CD8-positive, alpha-beta memory T cell (primary cell): ENCODE measurements around the gene NTN4. TPM values are rescaled to one million over a fixed set of nuclear protein-coding genes. Genes with fewer than 3 reads are reported as not detected.

Source experiments
- CTCF ChIA-PET: fragments of 350-600 bp; sonication (Branson Sonifier 250); formaldehyde crosslinking; loops from one replicate; lab custom pipeline; 2021; ENCODE audit warnings: antibody characterized with exemption; lab: Charles Lee
- POLR2A ChIA-PET: fragments of 350-600 bp; sonication (Branson Sonifier 250); formaldehyde crosslinking; loops from one replicate; lab custom pipeline; 2021; ENCODE audit warnings: antibody characterized with exemption; lab: Charles Lee
- DNase-seq, 5 donors: peaks; one replicate each; pipeline versions ENCODE4 v3.0.0 to v3.0.0-alpha.2; 2020 to 2022; ENCODE audit warnings: mixed read lengths in 1 of 5
- H3K27ac ChIP-seq: one replicate; pipeline ENCODE4 v1.7.0; 2013; ENCODE audit warnings: low read depth, mild to moderate bottlenecking, low read length, moderate library complexity
- H3K27me3 ChIP-seq: 2 replicates; pipeline ENCODE4 v1.7.0; 2013; ENCODE audit warnings: low read length, mild to moderate bottlenecking; ENCODE audit not compliant: insufficient read depth, poor library complexity, severe bottlenecking
- H3K36me3 ChIP-seq: 2 replicates; pipeline ENCODE4 v1.7.0; 2013; ENCODE audit warnings: mild to moderate bottlenecking, low read length, moderate library complexity; ENCODE audit not compliant: insufficient read depth
- H3K4me1 ChIP-seq: 2 replicates; pipeline ENCODE4 v1.7.0; 2013; ENCODE audit warnings: mild to moderate bottlenecking, low read length, moderate library complexity; ENCODE audit not compliant: insufficient read depth
- H3K4me3 ChIP-seq: 2 replicates; pipeline ENCODE4 v1.7.0; 2013; ENCODE audit warnings: mild to moderate bottlenecking, low read length
- H3K9me3 ChIP-seq: 2 replicates; pipeline ENCODE4 v1.7.0; 2013; ENCODE audit warnings: mild to moderate bottlenecking, low read length
- H3K27ac Mint-ChIP-seq, 8 donors: one replicate each; pipeline ENCODE4 v1.8.0; 2020 to 2021; ENCODE audit warnings: mixed read lengths in 8 of 8, mild to moderate bottlenecking in 6 of 8, inconsistent platforms in 3 of 8, moderate library complexity in 3 of 8
- H3K27me3 Mint-ChIP-seq, 2 donors: one replicate each; pipeline ENCODE4 v1.8.0; 2020 to 2021; ENCODE audit warnings: mixed read lengths in 2 of 2, mild to moderate bottlenecking in 1 of 2, moderate library complexity in 1 of 2
- H3K36me3 Mint-ChIP-seq, 3 donors: one replicate each; pipeline ENCODE4 v1.8.0; 2020 to 2021; ENCODE audit warnings: mixed read lengths in 3 of 3, inconsistent platforms in 1 of 3, mild to moderate bottlenecking in 1 of 3
- H3K4me1 Mint-ChIP-seq, 3 donors: one replicate each; pipeline ENCODE4 v1.8.0; 2020 to 2021; ENCODE audit warnings: mixed read lengths in 3 of 3, inconsistent platforms in 1 of 3, mild to moderate bottlenecking in 1 of 3
- H3K4me3 Mint-ChIP-seq, 7 donors: one replicate each; pipeline ENCODE4 v1.8.0; 2020 to 2021; ENCODE audit warnings: mixed read lengths in 7 of 7, mild to moderate bottlenecking in 6 of 7, moderate library complexity in 4 of 7, inconsistent platforms in 2 of 7
- H3K9me3 Mint-ChIP-seq, 5 donors: one replicate each; pipeline ENCODE4 v1.8.0; 2020 to 2022; ENCODE audit warnings: mixed read lengths in 5 of 5, mild to moderate bottlenecking in 3 of 5, moderate library complexity in 2 of 5, inconsistent platforms in 1 of 5
- polyA plus RNA-seq: library from polyadenylated mRNA; unstranded; fragments of 300-500 nt; fragmentation: Illumina TruSeq; gene quantifications from one replicate; pipeline ENCODE4 v1.2.3, GENCODE V29; 2021
- total RNA-seq, 2 experiments: library from RNA; stranded (reverse); gene quantifications; one replicate each; pipeline ENCODE4 v1.2.3, GENCODE V29; 2021

Gene NTN4
- total and polyA plus RNA-seq, 3 experiments from 2014 or later, result 4.2 TPM; not detected in 2

DNA sequence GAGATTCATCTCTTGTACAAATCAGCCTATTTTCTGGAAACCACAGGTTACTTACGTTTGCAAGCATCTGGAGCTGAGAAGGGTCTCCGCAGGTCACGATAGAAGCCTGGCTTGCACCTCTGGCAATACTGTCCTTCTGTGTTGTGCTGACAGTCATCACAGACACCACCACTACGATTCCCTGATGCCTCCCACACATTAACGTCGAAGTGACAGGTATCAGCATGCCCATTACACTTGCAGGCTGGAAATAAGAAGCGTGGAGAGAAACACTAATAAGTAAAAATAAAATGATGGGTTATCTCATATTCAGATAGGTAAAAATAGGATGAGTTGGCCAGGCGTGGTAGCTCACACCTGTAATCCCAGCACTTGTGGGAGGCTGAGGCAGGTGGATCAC lies 80.2 kb downstream of the NTN4 start:
- Mint-ChIP-seq H3K27ac (peak overlapping the region in 1 of 8 donors; percentile 32), H3K9me3 (no peaks in the 10 kb centered on the region), H3K4me3 (no peak overlapping the region), H3K36me3 (no peaks in the 10 kb centered on the region), H3K4me1 (no peaks in the 10 kb centered on the region), H3K27me3 (peaks cover 6% of the 10 kb centered on the region in 2 donors)
- Histone ChIP-seq H3K27ac (no peak overlapping the region), H3K27me3 (peaks cover 3% of the 10 kb centered on the region), H3K4me1 (no peaks in the 10 kb centered on the region), H3K4me3 (no peak overlapping the region), H3K9me3 (no peaks in the 10 kb centered on the region), H3K36me3 (no peaks in the 10 kb centered on the region)
- CTCF ChIA-PET, result no interaction called here
- no peak for DNase-seq
- POLR2A ChIA-PET, result no interaction called here

DNA sequence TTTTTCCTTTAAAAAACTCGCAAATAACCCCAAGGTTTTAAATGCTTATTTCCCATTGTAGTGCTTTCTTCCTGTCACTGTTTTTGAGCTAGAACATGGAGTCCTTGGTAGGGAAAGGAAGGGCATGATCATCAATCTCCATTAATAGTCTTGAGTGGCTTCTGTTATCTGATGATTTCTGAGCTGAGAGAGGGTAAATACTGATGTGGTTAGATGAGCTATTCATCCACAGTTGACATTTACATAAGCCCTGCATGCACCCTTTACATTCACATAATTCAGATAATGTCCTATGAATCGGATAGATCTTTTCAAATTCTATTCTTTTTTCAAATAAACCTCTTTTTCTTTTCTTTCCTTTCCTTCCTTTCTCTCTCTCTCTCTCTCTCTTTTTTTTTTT lies 81.4 kb downstream of the NTN4 start:
- POLR2A ChIA-PET, result no interaction called here
- H3K36me3 Mint-ChIP-seq, result no peaks in the 10 kb centered on the region

GRCh38 chr12:95705143-95705542 lies 85.4 kb downstream of the NTN4 start:
- H3K4me3 Mint-ChIP-seq, result no peak overlapping the region
- H3K27ac Mint-ChIP-seq, result peak overlapping the region in 1 of 8 donors; percentile 0
- Histone ChIP-seq H3K36me3 (no peaks in the 10 kb centered on the region), H3K27ac (no peak overlapping the region), H3K9me3 (no peaks in the 10 kb centered on the region), H3K27me3 (no peaks in the 10 kb centered on the region), H3K4me3 (no peak overlapping the region), H3K4me1 (no peaks in the 10 kb centered on the region)
- H3K9me3 Mint-ChIP-seq, result no peaks in the 10 kb centered on the region
- CTCF ChIA-PET, result no interaction called here
- no peak for DNase-seq
- POLR2A ChIA-PET, result no interaction called here
- peaks cover 2 to 19% of the 10 kb centered on the region in 2 donors for H3K27me3 Mint-ChIP-seq
- no peaks in the 10 kb centered on the region for H3K36me3 Mint-ChIP-seq
- peaks cover 0 to 2% (median 0%) of the 10 kb centered on the region in 3 donors for H3K4me1 Mint-ChIP-seq

More for the DNA sequence above, 81.4 kb downstream of the NTN4 start:
- no peaks in the 10 kb centered on the region for H3K36me3 ChIP-seq
- no peaks in the 10 kb centered on the region for H3K27me3 ChIP-seq
- H3K4me1 ChIP-seq, result no peaks in the 10 kb centered on the region
- no peak overlapping the region for H3K4me3 ChIP-seq
- Mint-ChIP-seq H3K9me3 (no peaks in the 10 kb centered on the region), H3K27ac (no peak overlapping the region), H3K4me1 (no peaks in the 10 kb centered on the region), H3K27me3 (peaks cover 2 to 6% of the 10 kb centered on the region in 2 donors), H3K4me3 (no peak overlapping the region)
- no peaks in the 10 kb centered on the region for H3K9me3 ChIP-seq
- DNase-seq, result no peak
- CTCF ChIA-PET, result no interaction called here
- H3K27ac ChIP-seq, result no peak overlapping the region

DNA sequence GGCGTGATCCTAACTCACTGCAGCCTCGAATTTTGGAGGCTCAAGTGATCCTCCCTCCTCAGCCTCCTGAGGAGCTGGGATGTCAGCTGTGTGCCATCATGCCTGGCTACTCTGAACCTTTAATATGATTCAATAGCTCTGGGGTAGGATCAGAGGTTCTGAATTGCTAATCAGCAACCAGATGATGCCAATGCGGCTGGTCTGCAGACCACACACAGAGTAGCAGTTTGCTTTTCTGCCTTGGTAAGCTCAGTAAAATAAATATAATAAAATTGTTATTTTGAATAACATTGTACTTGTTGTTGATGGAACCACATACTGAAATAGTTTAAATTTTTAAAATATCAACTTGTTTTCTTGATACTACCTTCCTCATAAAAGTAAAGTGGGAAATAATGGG lies 86.6 kb downstream of the NTN4 start:
- peaks cover 0 to 2% (median 0%) of the 10 kb centered on the region in 3 donors for H3K4me1 Mint-ChIP-seq
- ChIA-PET CTCF (no interaction called here), POLR2A (no interaction called here)
- H3K9me3 Mint-ChIP-seq, result no peaks in the 10 kb centered on the region
- DNase-seq, result no peak
- H3K36me3 ChIP-seq, result no peaks in the 10 kb centered on the region
- H3K4me1 ChIP-seq, result no peaks in the 10 kb centered on the region
- no peak overlapping the region for H3K27ac Mint-ChIP-seq
- no peaks in the 10 kb centered on the region for H3K9me3 ChIP-seq
- H3K4me3 ChIP-seq, result no peak overlapping the region
- peaks cover 2 to 23% of the 10 kb centered on the region in 2 donors for H3K27me3 Mint-ChIP-seq
- no peaks in the 10 kb centered on the region for H3K27me3 ChIP-seq
- H3K36me3 Mint-ChIP-seq, result no peaks in the 10 kb centered on the region
- H3K27ac ChIP-seq, result no peak overlapping the region
- H3K4me3 Mint-ChIP-seq, result no peak overlapping the region

DNA sequence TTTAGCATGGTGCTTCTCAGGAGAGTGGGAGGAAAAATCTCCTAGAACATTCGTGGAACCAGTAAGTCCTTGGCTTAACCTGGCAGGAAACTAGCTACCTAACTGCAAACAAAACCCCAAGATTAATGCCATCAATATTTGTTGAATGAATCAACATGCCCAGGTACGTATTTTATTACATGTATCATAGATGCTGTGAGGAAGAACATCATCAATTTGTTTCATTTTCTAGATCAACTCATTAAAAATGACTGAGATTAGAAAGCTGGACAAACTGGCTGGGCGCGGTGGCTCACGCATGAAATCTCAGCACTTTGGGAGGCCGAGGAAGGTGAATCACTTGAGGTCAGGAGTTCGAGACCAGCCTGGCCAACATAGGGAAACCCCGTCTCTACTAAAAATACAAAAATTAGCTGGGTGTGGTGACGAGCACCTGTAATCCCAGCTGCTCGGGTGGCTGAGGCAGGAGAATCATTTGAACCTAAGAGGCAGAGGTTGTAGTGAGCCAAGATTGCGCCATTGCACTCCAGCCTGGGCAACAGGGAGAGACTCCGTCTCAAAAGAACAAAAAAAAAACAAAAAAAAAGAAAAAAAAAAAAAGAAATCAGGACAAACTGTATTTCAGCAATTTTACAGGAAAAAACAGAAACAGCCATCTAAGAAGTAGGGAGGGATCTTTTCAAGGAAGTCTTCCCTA lies 88.7 kb downstream of the NTN4 start:
- Histone ChIP-seq H3K36me3 (no peaks in the 10 kb centered on the region), H3K27me3 (no peaks in the 10 kb centered on the region), H3K9me3 (no peaks in the 10 kb centered on the region), H3K27ac (no peak overlapping the region), H3K4me3 (no peak overlapping the region), H3K4me1 (no peaks in the 10 kb centered on the region)
- ChIA-PET POLR2A (no interaction called here), CTCF (no interaction called here)
- Mint-ChIP-seq H3K4me1 (peaks cover 0 to 2% (median 0%) of the 10 kb centered on the region in 3 donors), H3K4me3 (no peak overlapping the region), H3K36me3 (no peaks in the 10 kb centered on the region), H3K27ac (peak overlapping the region in 1 of 8 donors; percentile 48), H3K9me3 (no peaks in the 10 kb centered on the region), H3K27me3 (peaks cover 2 to 21% of the 10 kb centered on the region in 2 donors)
- no peak for DNase-seq

GRCh38 chr12:95701275-95701674 lies 89.3 kb downstream of the NTN4 start:
- H3K4me1 Mint-ChIP-seq, result peaks cover 0 to 2% (median 0%) of the 10 kb centered on the region in 3 donors

GRCh38 chr12:95700316-95700785 lies 90.2 kb downstream of the NTN4 start:
- H3K9me3 ChIP-seq, result no peaks in the 10 kb centered on the region
- H3K27ac ChIP-seq, result no peak overlapping the region
- H3K4me1 ChIP-seq, result no peaks in the 10 kb centered on the region
- Mint-ChIP-seq H3K9me3 (no peaks in the 10 kb centered on the region), H3K27me3 (peaks cover 0 to 21% of the 10 kb centered on the region in 2 donors), H3K27ac (peak overlapping the region in 1 of 8 donors; percentile 36), H3K4me3 (peak overlapping the region in 1 of 7 donors; percentile 13), H3K4me1 (peaks cover 0 to 2% (median 0%) of the 10 kb centered on the region in 3 donors), H3K36me3 (no peaks in the 10 kb centered on the region)
- H3K36me3 ChIP-seq, result no peaks in the 10 kb centered on the region
- no peak overlapping the region for H3K4me3 ChIP-seq
- no peak for DNase-seq
- ChIA-PET CTCF (no interaction called here), POLR2A (no interaction called here)
- no peaks in the 10 kb centered on the region for H3K27me3 ChIP-seq

More at GRCh38 chr12:95701275-95701674, 89.3 kb downstream of the NTN4 start:
- Histone ChIP-seq H3K4me1 (no peaks in the 10 kb centered on the region), H3K4me3 (no peak overlapping the region), H3K27ac (no peak overlapping the region), H3K27me3 (no peaks in the 10 kb centered on the region), H3K9me3 (no peaks in the 10 kb centered on the region), H3K36me3 (no peaks in the 10 kb centered on the region)
- no peak overlapping the region for H3K27ac Mint-ChIP-seq
- CTCF ChIA-PET, result no interaction called here
- POLR2A ChIA-PET, result no interaction called here
- peaks cover 2 to 21% of the 10 kb centered on the region in 2 donors for H3K27me3 Mint-ChIP-seq
- H3K4me3 Mint-ChIP-seq, result no peak overlapping the region
- no peaks in the 10 kb centered on the region for H3K36me3 Mint-ChIP-seq
- no peaks in the 10 kb centered on the region for H3K9me3 Mint-ChIP-seq
- no peak for DNase-seq

DNA sequence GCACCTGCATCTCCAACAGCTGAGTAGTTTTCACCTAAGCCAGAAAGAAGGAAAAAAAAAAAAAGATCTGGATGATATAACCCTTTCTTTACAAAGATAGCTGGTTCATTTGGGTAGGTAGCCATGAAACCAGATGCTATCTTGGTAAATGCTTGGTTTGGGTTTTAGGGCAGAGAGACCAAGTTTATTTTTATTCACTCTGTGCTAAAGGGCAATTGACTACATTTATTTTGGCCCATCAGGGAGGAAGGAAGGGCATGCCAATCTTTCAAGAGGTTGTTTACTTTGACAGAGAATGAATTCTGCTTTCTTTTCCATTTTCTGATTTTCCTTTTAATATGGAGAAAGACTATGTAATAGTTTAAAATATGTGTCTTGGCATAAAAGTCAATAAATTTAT lies 91.0 kb downstream of the NTN4 start:
- Mint-ChIP-seq H3K27me3 (peaks cover 0 to 21% of the 10 kb centered on the region in 2 donors), H3K36me3 (no peaks in the 10 kb centered on the region), H3K4me3 (no peak overlapping the region), H3K27ac (no peak overlapping the region), H3K9me3 (no peaks in the 10 kb centered on the region), H3K4me1 (peaks cover 0 to 2% (median 0%) of the 10 kb centered on the region in 3 donors)
- no peaks in the 10 kb centered on the region for H3K4me1 ChIP-seq
- DNase-seq, result no peak
- H3K27ac ChIP-seq, result no peak overlapping the region
- no peak overlapping the region for H3K4me3 ChIP-seq
- CTCF ChIA-PET, result no interaction called here
- H3K27me3 ChIP-seq, result no peaks in the 10 kb centered on the region
- no peaks in the 10 kb centered on the region for H3K36me3 ChIP-seq
- H3K9me3 ChIP-seq, result no peaks in the 10 kb centered on the region
- POLR2A ChIA-PET, result no interaction called here
